ENCODE data around the gene BBLN.

BBLN gene

GRCh38 chr9:128208386-128208785, 48.3 kb downstream of the BBLN start:
- Histone ChIP-seq H3K27ac (ENCODE audit: low read length) (no peak overlapping the region), H3K4me3 (ENCODE audit: low read length in 2 of 2) (no peak overlapping the region), H3K36me3 (ENCODE audit: control insufficient read depth in 2 of 2, insufficient read depth in 2 of 2, low read length in 2 of 2) (no peaks in the 10 kb centered on the region), H3K4me1 (ENCODE audit: control insufficient read depth, insufficient read depth, low read length) (peaks cover 11% of the 10 kb centered on the region), H3K27me3 (ENCODE audit: control insufficient read depth in 1 of 2, insufficient read depth in 2 of 2, low read length in 2 of 2) (peaks cover 7 to 9% of the 10 kb centered on the region in 2 donors), H3K9me3 (ENCODE audit: control insufficient read depth in 2 of 2, low read length in 2 of 2) (no peaks in the 10 kb centered on the region), H3K9ac (ENCODE audit: low read length in 2 of 2) (no peak overlapping the region)

GRCh38 chr9:128208946-128209669, 49.0 kb downstream of the BBLN start:
- no peak overlapping the region for H3K9ac ChIP-seq (ENCODE audit: low read length in 2 of 2)
- H3K27me3 ChIP-seq (ENCODE audit: control insufficient read depth in 1 of 2, insufficient read depth in 2 of 2, low read length in 2 of 2) = peaks cover 7 to 8% of the 10 kb centered on the region in 2 donors
- peaks cover 3% of the 10 kb centered on the region for H3K4me1 ChIP-seq (ENCODE audit: control insufficient read depth, insufficient read depth, low read length)
- no peaks in the 10 kb centered on the region for H3K36me3 ChIP-seq (ENCODE audit: control insufficient read depth in 2 of 2, insufficient read depth in 2 of 2, low read length in 2 of 2)
- H3K27ac ChIP-seq (ENCODE audit: low read length) = no peak overlapping the region
- H3K4me3 ChIP-seq (ENCODE audit: low read length in 2 of 2) = no peak overlapping the region
- H3K9me3 ChIP-seq (ENCODE audit: control insufficient read depth in 2 of 2, low read length in 2 of 2) = no peaks in the 10 kb centered on the region

GRCh38 chr9:128211186-128211980, 51.3 kb downstream of the BBLN start:
- Histone ChIP-seq H3K27me3 (ENCODE audit: control insufficient read depth in 1 of 2, insufficient read depth in 2 of 2, low read length in 2 of 2) (no peaks in the 10 kb centered on the region), H3K4me1 (ENCODE audit: control insufficient read depth, insufficient read depth, low read length) (peaks cover 8% of the 10 kb centered on the region), H3K27ac (ENCODE audit: low read length) (no peak overlapping the region)

GRCh38 chr9:128211981-128212281, 51.9 kb downstream of the BBLN start:
- H3K4me3 ChIP-seq (ENCODE audit: low read length in 2 of 2) = no peak overlapping the region
- no peaks in the 10 kb centered on the region for H3K27me3 ChIP-seq (ENCODE audit: control insufficient read depth in 1 of 2, insufficient read depth in 2 of 2, low read length in 2 of 2)
- H3K4me1 ChIP-seq (ENCODE audit: control insufficient read depth, insufficient read depth, low read length) = peaks cover 13% of the 10 kb centered on the region
- H3K36me3 ChIP-seq (ENCODE audit: control insufficient read depth in 2 of 2, insufficient read depth in 2 of 2, low read length in 2 of 2) = no peaks in the 10 kb centered on the region
- no peak overlapping the region for H3K27ac ChIP-seq (ENCODE audit: low read length)
- no peak overlapping the region for H3K9ac ChIP-seq (ENCODE audit: low read length in 2 of 2)
- no peaks in the 10 kb centered on the region for H3K9me3 ChIP-seq (ENCODE audit: control insufficient read depth in 2 of 2, low read length in 2 of 2)

More at GRCh38 chr9:128211186-128211980, 51.3 kb downstream of the BBLN start:
- H3K9me3 ChIP-seq (ENCODE audit: control insufficient read depth in 2 of 2, low read length in 2 of 2) = no peaks in the 10 kb centered on the region
- no peaks in the 10 kb centered on the region for H3K36me3 ChIP-seq (ENCODE audit: control insufficient read depth in 2 of 2, insufficient read depth in 2 of 2, low read length in 2 of 2)
- no peak overlapping the region for H3K4me3 ChIP-seq (ENCODE audit: low read length in 2 of 2)
- no peak overlapping the region for H3K9ac ChIP-seq (ENCODE audit: low read length in 2 of 2)

All from stomach smooth muscle (tissue), 2 donors.